GM23338 (cell line): Measurements from ENCODE around the gene CROCC2. TPM values are rescaled to one million over a fixed set of nuclear protein-coding genes. Genes with fewer than 3 reads are reported as not detected.

ENCODE experiments used
- ATAC-seq: fragments of 200-7000 bp; cut with Tn5 transposase; 3 replicates; pipeline ENCODE4 v1.9.1; 2020
- DNase-seq: peaks from one replicate; pipeline ENCODE4 v3.0.0-alpha.2; 2015; ENCODE audit warnings: low spot score
- H2AFZ ChIP-seq: fragments of 200-600 bp; sonication (generic); 2 replicates; pipeline ENCODE4 v1.8.0; 2016; ENCODE audit warnings: antibody characterized with exemption, mild to moderate bottlenecking, moderate library complexity
- H3F3A ChIP-seq: fragments of 200-600 bp; sonication (generic); replicated peaks from 2 replicates; pipeline ENCODE4 v1.8.0; 2017; ENCODE audit warnings: antibody characterized with exemption, mixed run types, low read depth
- H3K27ac ChIP-seq: fragments of 200-600 bp; sonication (generic); 2 replicates; pipeline ENCODE4 v1.6.1; 2016; ENCODE audit warnings: low read depth
- H3K27me3 ChIP-seq: fragments of 200-600 bp; sonication (generic); 2 replicates; pipeline ENCODE4 v1.8.0; 2016; ENCODE audit warnings: mild to moderate bottlenecking, mixed run types, moderate library complexity; ENCODE audit not compliant: insufficient read depth
- H3K36me3 ChIP-seq: fragments of 200-600 bp; sonication (generic); 2 replicates; pipeline ENCODE4 v1.8.0; 2016; ENCODE audit warnings: mild to moderate bottlenecking; ENCODE audit not compliant: insufficient read depth
- H3K4me1 ChIP-seq: fragments of 200-600 bp; sonication (generic); 2 replicates; pipeline ENCODE4 v1.8.0; 2016; ENCODE audit warnings: mild to moderate bottlenecking, moderate library complexity; ENCODE audit not compliant: insufficient read depth
- H3K4me2 ChIP-seq: fragments of 200-600 bp; sonication (generic); 2 replicates; pipeline ENCODE4 v1.7.1; 2017; ENCODE audit warnings: mixed run types
- H3K4me3 ChIP-seq: fragments of 200-600 bp; sonication (generic); 2 replicates; pipeline ENCODE4 v1.6.1; 2016; ENCODE audit warnings: mixed run types
- H3K79me2 ChIP-seq: fragments of 200-600 bp; sonication (generic); replicated peaks from 2 replicates; pipeline ENCODE4 v1.8.0; 2017; ENCODE audit warnings: mild to moderate bottlenecking; ENCODE audit not compliant: insufficient read depth
- H3K9me2 ChIP-seq: fragments of 200-600 bp; sonication (generic); 2 replicates; pipeline ENCODE4 v1.8.0; 2017; ENCODE audit not compliant: insufficient read depth
- H4K20me1 ChIP-seq: fragments of 200-600 bp; sonication (generic); replicated peaks from 2 replicates; pipeline ENCODE4 v1.8.0; 2017; ENCODE audit warnings: mild to moderate bottlenecking; ENCODE audit not compliant: insufficient read depth
- H3K27ac Mint-ChIP-seq: 2 replicates; pipeline ENCODE4 v1.8.0; 2020; ENCODE audit warnings: inconsistent platforms, mild to moderate bottlenecking, moderate library complexity, mixed read lengths
- H3K27me3 Mint-ChIP-seq: 3 replicates; pipeline ENCODE4 v1.8.0; 2022; ENCODE audit warnings: low read depth, mild to moderate bottlenecking, moderate library complexity, mixed read lengths, inconsistent platforms; ENCODE audit not compliant: insufficient read depth, poor library complexity
- H3K36me3 Mint-ChIP-seq: 3 replicates; pipeline ENCODE4 v1.8.0; 2021; ENCODE audit warnings: low read depth, mild to moderate bottlenecking, inconsistent platforms, moderate library complexity, mixed read lengths
- H3K4me1 Mint-ChIP-seq: 3 replicates; pipeline ENCODE4 v1.8.0; 2020; ENCODE audit warnings: mild to moderate bottlenecking, inconsistent platforms, mixed read lengths
- H3K4me3 Mint-ChIP-seq: 3 replicates; pipeline ENCODE4 v1.8.0; 2021; ENCODE audit warnings: moderate library complexity, mild to moderate bottlenecking, inconsistent platforms, mixed read lengths
- H3K9me3 Mint-ChIP-seq: 3 replicates; pipeline ENCODE4 v1.8.0; 2020; ENCODE audit warnings: moderate library complexity, mild to moderate bottlenecking, inconsistent platforms, mixed read lengths
- CREB1 ChIP-seq: fragments of 250-450 bp; sonication (Bioruptor Pico); IDR thresholded peaks from 2 replicates; pipeline ENCODE4 v1.5.0; 2020; ENCODE audit warnings: low read depth, mild to moderate bottlenecking, moderate library complexity
- EZH2 ChIP-seq: fragments of 200-600 bp; sonication (generic); IDR thresholded peaks from one replicate; pipeline ENCODE4 v1.8.0; 2017; ENCODE audit warnings: antibody characterized with exemption, mild to moderate bottlenecking, low read depth; ENCODE audit not compliant: unreplicated experiment
- EZH2phosphoT487 ChIP-seq: fragments of 200-600 bp; sonication (generic); IDR thresholded peaks from one replicate; pipeline ENCODE4 v1.8.1; 2018; ENCODE audit warnings: antibody characterized with exemption; ENCODE audit not compliant: unreplicated experiment
- JUNB ChIP-seq: IDR thresholded peaks from one replicate; pipeline ENCODE4 v1.6.1; 2016; ENCODE audit warnings: antibody characterized with exemption; ENCODE audit not compliant: unreplicated experiment
- NANOG ChIP-seq: IDR thresholded peaks from 2 replicates; pipeline ENCODE4 v1.6.1; 2016; ENCODE audit warnings: antibody characterized with exemption, borderline replicate concordance
- POLR2AphosphoS5 ChIP-seq: IDR thresholded peaks from 2 replicates; pipeline ENCODE4 v1.6.1; 2016; ENCODE audit warnings: antibody characterized with exemption, low read depth
- STAT1 ChIP-seq: IDR thresholded peaks from one replicate; pipeline ENCODE4 v1.6.1; 2016; ENCODE audit warnings: antibody characterized with exemption; ENCODE audit not compliant: unreplicated experiment
- ZNF114 ChIP-seq: fragments of 250-450 bp; sonication (Bioruptor Pico); IDR thresholded peaks from 2 replicates; pipeline ENCODE4 v1.5.0; 2020; ENCODE audit warnings: mild to moderate bottlenecking, moderate library complexity
- ZNF331 ChIP-seq: fragments of 250-450 bp; sonication (Bioruptor Pico); IDR thresholded peaks from 2 replicates; pipeline ENCODE4 v1.5.0; 2020; ENCODE audit warnings: low read depth, mild to moderate bottlenecking, moderate library complexity
- polyA plus RNA-seq: library from polyadenylated mRNA; unstranded; fragments of >200 nt; fragmentation: Nextera tagmentation; extraction: Ambion mirVana; gene quantifications from 2 replicates; pipeline ENCODE4 v1.2.1, GENCODE V29; 2016
- total RNA-seq: library from RNA; depleted of rRNA; stranded (reverse); fragments of >200 nt; shearing (Covaris generic); gene quantifications from 2 replicates; pipeline ENCODE4 v1.2.3, GENCODE V29; 2014
- TF ChIP-seq, protein P1 (sequence below): IDR thresholded peaks from 2 replicates; pipeline ENCODE4 v1.6.1; 2016; ENCODE audit warnings: antibody characterized with exemption
- TF ChIP-seq, protein P2 (sequence below): fragments of 250-450 bp; sonication (Bioruptor Pico); IDR thresholded peaks from 2 replicates; pipeline ENCODE4 v1.5.0; 2020; ENCODE audit warnings: mild to moderate bottlenecking, moderate library complexity
- TF ChIP-seq, protein P3 (sequence below): IDR thresholded peaks from one replicate; pipeline ENCODE4 v1.6.1; 2018; ENCODE audit warnings: antibody characterized with exemption; ENCODE audit not compliant: unreplicated experiment
- TF ChIP-seq, protein P4 (sequence below), 2 experiments: fragments of 200-600 bp in 1 of 2; sonication (generic) in 1 of 2; conservative IDR thresholded peaks; 2 replicates each; pipeline versions ENCODE4 v1.5.1 to v1.6.1; 2016 to 2017; ENCODE audit warnings: antibody characterized with exemption in 2 of 2, low read depth in 2 of 2, mild to moderate bottlenecking in 2 of 2, moderate library complexity in 1 of 2

CROCC2 gene
- total and polyA plus RNA-seq, 2 experiments from 2014 or later: not detected

DNA sequence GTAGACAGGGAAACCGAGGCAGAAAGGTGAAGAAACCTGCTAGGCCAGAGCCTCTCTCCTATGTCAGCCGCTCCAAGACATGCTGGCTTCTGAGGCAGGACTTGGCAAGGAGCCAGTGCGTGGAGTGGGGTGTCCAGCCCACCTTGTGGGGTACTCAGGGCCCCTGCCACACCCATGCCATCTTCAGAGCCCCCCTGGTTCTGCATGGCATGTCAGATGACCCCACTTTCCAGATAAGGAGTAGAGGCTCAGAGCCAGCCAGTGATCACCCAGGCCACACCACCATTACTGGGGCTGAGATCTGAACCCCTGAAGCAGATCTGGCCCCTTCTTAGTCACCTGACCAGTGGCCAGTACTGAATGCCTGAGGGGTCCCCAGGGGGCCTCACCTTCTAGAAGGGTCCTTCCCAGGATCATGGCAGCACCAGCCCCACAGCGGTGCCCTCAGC is 14.7 kb downstream of the CROCC2 start:
- ATAC-seq: no peak
- no peak for DNase-seq
- H3K27ac ChIP-seq: no peak overlapping the region

More for the DNA sequence above, 14.7 kb downstream of the CROCC2 start:
- Histone ChIP-seq H3K4me3 (no peak overlapping the region), H3K36me3 (no peaks in the 10 kb centered on the region), H2AFZ (no peak overlapping the region), H3K9me2 (no peaks in the 10 kb centered on the region), H3K4me1 (no peaks in the 10 kb centered on the region; the same call in 1 of the 2 replicates), H3K4me2 (no peak overlapping the region), H4K20me1 (no peaks in the 10 kb centered on the region), H3K79me2 (no peaks in the 10 kb centered on the region), H3F3A (no peaks in the 10 kb centered on the region), H3K27me3 (no peaks in the 10 kb centered on the region)
- TF ChIP-seq, protein P1, sequence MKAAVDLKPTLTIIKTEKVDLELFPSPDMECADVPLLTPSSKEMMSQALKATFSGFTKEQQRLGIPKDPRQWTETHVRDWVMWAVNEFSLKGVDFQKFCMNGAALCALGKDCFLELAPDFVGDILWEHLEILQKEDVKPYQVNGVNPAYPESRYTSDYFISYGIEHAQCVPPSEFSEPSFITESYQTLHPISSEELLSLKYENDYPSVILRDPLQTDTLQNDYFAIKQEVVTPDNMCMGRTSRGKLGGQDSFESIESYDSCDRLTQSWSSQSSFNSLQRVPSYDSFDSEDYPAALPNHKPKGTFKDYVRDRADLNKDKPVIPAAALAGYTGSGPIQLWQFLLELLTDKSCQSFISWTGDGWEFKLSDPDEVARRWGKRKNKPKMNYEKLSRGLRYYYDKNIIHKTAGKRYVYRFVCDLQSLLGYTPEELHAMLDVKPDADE: no peak
- no peak for TF ChIP-seq EZH2phosphoT487
- no peak for TF ChIP-seq STAT1
- TF ChIP-seq, protein P2, sequence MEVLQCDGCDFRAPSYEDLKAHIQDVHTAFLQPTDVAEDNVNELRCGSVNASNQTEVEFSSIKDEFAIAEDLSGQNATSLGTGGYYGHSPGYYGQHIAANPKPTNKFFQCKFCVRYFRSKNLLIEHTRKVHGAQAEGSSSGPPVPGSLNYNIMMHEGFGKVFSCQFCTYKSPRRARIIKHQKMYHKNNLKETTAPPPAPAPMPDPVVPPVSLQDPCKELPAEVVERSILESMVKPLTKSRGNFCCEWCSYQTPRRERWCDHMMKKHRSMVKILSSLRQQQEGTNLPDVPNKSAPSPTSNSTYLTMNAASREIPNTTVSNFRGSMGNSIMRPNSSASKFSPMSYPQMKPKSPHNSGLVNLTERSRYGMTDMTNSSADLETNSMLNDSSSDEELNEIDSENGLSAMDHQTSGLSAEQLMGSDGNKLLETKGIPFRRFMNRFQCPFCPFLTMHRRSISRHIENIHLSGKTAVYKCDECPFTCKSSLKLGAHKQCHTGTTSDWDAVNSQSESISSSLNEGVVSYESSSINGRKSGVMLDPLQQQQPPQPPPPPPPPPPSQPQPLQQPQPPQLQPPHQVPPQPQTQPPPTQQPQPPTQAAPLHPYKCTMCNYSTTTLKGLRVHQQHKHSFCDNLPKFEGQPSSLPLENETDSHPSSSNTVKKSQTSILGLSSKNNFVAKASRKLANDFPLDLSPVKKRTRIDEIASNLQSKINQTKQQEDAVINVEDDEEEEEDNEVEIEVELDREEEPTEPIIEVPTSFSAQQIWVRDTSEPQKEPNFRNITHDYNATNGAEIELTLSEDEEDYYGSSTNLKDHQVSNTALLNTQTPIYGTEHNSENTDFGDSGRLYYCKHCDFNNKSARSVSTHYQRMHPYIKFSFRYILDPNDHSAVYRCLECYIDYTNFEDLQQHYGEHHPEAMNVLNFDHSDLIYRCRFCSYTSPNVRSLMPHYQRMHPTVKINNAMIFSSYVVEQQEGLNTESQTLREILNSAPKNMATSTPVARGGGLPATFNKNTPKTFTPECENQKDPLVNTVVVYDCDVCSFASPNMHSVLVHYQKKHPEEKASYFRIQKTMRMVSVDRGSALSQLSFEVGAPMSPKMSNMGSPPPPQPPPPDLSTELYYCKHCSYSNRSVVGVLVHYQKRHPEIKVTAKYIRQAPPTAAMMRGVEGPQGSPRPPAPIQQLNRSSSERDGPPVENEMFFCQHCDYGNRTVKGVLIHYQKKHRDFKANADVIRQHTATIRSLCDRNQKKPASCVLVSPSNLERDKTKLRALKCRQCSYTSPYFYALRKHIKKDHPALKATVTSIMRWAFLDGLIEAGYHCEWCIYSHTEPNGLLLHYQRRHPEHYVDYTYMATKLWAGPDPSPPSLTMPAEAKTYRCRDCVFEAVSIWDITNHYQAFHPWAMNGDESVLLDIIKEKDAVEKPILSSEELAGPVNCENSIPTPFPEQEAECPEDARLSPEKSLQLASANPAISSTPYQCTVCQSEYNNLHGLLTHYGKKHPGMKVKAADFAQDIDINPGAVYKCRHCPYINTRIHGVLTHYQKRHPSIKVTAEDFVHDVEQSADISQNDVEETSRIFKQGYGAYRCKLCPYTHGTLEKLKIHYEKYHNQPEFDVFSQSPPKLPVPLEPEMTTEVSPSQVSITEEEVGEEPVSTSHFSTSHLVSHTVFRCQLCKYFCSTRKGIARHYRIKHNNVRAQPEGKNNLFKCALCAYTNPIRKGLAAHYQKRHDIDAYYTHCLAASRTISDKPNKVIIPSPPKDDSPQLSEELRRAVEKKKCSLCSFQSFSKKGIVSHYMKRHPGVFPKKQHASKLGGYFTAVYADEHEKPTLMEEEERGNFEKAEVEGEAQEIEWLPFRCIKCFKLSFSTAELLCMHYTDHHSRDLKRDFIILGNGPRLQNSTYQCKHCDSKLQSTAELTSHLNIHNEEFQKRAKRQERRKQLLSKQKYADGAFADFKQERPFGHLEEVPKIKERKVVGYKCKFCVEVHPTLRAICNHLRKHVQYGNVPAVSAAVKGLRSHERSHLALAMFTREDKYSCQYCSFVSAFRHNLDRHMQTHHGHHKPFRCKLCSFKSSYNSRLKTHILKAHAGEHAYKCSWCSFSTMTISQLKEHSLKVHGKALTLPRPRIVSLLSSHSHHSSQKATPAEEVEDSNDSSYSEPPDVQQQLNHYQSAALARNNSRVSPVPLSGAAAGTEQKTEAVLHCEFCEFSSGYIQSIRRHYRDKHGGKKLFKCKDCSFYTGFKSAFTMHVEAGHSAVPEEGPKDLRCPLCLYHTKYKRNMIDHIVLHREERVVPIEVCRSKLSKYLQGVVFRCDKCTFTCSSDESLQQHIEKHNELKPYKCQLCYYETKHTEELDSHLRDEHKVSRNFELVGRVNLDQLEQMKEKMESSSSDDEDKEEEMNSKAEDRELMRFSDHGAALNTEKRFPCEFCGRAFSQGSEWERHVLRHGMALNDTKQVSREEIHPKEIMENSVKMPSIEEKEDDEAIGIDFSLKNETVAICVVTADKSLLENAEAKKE (CRISPR knock-in tag): no peak
- TF ChIP-seq JUNB: no peak
- TF ChIP-seq, protein P3, sequence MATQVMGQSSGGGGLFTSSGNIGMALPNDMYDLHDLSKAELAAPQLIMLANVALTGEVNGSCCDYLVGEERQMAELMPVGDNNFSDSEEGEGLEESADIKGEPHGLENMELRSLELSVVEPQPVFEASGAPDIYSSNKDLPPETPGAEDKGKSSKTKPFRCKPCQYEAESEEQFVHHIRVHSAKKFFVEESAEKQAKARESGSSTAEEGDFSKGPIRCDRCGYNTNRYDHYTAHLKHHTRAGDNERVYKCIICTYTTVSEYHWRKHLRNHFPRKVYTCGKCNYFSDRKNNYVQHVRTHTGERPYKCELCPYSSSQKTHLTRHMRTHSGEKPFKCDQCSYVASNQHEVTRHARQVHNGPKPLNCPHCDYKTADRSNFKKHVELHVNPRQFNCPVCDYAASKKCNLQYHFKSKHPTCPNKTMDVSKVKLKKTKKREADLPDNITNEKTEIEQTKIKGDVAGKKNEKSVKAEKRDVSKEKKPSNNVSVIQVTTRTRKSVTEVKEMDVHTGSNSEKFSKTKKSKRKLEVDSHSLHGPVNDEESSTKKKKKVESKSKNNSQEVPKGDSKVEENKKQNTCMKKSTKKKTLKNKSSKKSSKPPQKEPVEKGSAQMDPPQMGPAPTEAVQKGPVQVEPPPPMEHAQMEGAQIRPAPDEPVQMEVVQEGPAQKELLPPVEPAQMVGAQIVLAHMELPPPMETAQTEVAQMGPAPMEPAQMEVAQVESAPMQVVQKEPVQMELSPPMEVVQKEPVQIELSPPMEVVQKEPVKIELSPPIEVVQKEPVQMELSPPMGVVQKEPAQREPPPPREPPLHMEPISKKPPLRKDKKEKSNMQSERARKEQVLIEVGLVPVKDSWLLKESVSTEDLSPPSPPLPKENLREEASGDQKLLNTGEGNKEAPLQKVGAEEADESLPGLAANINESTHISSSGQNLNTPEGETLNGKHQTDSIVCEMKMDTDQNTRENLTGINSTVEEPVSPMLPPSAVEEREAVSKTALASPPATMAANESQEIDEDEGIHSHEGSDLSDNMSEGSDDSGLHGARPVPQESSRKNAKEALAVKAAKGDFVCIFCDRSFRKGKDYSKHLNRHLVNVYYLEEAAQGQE: no peak
- TF ChIP-seq, protein P4, sequence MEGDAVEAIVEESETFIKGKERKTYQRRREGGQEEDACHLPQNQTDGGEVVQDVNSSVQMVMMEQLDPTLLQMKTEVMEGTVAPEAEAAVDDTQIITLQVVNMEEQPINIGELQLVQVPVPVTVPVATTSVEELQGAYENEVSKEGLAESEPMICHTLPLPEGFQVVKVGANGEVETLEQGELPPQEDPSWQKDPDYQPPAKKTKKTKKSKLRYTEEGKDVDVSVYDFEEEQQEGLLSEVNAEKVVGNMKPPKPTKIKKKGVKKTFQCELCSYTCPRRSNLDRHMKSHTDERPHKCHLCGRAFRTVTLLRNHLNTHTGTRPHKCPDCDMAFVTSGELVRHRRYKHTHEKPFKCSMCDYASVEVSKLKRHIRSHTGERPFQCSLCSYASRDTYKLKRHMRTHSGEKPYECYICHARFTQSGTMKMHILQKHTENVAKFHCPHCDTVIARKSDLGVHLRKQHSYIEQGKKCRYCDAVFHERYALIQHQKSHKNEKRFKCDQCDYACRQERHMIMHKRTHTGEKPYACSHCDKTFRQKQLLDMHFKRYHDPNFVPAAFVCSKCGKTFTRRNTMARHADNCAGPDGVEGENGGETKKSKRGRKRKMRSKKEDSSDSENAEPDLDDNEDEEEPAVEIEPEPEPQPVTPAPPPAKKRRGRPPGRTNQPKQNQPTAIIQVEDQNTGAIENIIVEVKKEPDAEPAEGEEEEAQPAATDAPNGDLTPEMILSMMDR (conservative IDR thresholded peaks at IDR 0.05; ENCODE audit: low read depth in 2 of 2): no peak
- TF ChIP-seq POLR2AphosphoS5: no peak
- no peak for TF ChIP-seq NANOG
- no peak for TF ChIP-seq EZH2
- TF ChIP-seq ZNF331 (CRISPR knock-in tag): no peak
- no peak for TF ChIP-seq ZNF114 (CRISPR knock-in tag)
- no peak for TF ChIP-seq CREB1
- Mint-ChIP-seq H3K9me3 (no peaks in the 10 kb centered on the region), H3K27ac (no peak overlapping the region), H3K4me1 (0 out of 3 replicates have a peak, but pooled peaks cover 4% of the 10 kb centered on the region), H3K4me3 (no peak overlapping the region), H3K36me3 (no peaks in the 10 kb centered on the region), H3K27me3 (peaks cover 5% of the 10 kb centered on the region)
